T-helper 2 cell treated with Interferon-gamma antibody and Interleukin-4, amounts not matched to agents 100 ng/mL and 5 ng/mL, for 36 hours (primary cell): ENCODE results near the gene EID1. TPM values are rescaled to one million over a fixed set of nuclear protein-coding genes. Genes with fewer than 3 reads are reported as not detected.

Experiments
- intact Hi-C: fragments of 100-400 bp; cut with micrococcal nuclease; formaldehyde crosslinking; loops from one replicate; pipeline ENCODE4 v1.15.1; 2023
- total RNA-seq: library from RNA; stranded (reverse); gene quantifications from 2 replicates; pipeline ENCODE4 v1.2.3, GENCODE V29; 2022

The EID1 gene
- total RNA-seq, 1 donor from 2014 or later: 107 TPM

DNA sequence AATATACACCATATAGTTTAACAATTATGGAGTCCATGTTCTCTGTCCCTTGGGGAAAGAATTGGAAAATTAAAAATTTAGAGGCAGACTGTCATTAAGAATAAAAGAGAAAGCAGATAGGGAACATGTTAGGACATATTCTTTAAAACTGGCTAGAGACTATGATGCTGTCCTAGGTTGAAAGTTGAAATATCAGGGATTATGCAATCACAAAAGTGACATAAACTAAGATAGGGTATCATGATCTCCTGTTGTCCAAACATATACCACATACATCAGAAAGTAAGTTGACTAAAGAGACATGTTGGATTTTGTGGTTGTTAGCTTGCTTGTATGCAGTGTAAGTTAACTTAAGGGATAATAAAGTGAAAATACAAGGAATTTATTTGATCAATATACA is 9.9 kb upstream of the EID1 start:
- intact Hi-C loops: no loop called here

DNA sequence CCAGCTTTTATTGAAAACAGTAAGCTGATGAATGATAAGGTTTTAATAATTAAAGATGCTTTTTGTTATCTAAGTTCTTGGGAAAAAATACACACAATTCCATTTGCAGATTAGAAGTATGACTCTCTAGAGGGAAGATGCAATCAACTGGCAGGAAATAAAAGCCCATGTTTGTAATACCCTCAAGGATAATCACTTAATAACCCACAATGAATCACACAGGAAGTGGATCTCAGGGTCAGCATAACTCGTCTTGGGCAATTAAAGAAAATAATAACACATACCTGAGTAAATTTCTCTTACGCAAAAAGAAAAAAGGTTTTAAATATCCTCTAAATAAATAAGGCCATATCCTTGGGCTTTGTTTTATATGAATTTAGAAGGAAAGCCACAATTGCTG is 9.4 kb upstream of the EID1 start:
- intact Hi-C loops: no loop called here

DNA sequence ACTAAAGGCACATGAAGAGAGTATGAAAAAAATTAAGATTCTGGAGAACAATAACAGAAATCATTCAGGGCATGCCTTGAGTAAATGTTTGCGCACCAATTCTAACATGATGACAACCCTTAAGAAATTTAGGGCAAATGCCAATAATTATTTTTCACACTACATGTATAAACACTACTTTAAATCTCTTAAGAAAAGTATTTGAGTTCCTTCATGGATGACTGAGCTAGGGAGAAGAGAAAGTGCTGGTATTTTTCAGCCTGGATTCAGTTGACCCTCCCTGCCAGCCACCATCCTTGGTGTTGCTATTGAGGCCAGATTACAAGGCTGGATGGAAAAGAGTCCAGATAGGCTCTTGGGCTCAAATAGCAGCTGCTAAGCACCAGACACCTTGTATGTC is 8.0 kb upstream of the EID1 start:
- intact Hi-C loops: no loop called here

DNA sequence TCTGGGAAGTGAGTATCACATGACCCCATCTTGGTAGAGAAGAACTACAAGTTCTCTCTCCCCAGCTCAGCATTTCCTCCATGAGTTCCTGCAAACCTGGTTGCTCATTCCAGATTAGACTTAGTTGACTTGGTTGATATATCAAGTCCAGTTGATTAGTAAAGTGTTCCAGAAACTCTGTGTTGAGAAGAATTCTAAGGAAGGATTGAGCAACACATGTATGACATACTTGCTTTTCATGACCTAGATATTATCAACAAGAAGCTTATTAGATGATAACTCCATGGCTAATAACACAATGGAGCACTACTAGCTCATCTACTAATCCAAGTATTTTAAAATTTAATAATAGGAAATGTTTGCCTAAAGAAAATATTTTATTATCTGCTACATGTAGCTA is 6.4 kb upstream of the EID1 start:
- intact Hi-C loops: no loop called here

DNA sequence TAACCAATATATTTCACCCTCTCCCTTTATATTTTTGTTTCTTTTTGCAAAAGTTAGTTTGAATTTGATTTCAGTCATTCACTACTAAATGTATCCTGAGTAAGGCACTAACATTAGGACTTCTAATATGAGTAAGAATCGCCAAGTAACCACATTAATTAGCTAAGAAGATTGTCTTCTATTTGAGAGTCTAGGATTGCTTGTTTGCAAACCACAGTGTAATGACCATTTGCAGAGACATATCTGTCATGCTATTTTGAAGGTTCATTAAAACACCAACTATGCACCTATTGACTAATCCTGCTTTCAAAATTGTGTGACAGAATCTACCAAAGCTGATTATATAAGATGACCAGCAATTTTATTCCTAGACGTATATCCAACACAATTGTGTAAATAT is 5.3 kb upstream of the EID1 start:
- intact Hi-C loops: no loop called here

DNA sequence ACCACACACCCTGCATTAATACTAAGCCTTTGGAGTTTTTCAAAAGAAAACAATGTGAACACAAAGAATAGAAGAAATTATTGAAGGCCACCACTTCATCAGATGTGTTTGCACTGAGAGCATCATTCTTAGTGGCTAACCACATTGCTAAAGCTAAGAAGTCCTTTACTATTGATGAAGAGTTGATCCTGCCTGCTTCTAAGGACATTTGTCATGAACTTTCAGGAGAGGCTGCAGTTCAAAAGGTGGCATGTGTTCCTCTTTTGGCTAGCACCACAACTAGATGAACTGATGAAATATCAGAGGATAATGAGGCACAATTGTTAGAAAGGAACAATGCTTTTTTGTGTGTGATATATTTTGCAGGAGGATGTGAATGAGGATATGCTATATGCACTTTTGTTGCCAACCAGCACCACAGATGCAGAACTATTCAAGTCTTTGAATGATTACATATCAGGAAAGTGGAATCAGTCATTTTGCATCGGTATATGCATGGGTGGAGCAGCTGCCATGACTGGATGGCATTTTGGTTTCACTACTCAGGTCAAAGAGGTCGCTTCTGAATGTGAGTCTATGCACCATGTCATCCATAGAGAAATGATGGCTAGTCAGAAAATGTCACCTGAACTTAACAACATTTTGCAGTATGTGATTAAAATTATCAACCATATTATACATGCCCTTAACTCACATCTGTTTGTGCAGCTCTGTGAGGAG is 2.5 kb upstream of the EID1 start:
- intact Hi-C loops: no loop called here

DNA sequence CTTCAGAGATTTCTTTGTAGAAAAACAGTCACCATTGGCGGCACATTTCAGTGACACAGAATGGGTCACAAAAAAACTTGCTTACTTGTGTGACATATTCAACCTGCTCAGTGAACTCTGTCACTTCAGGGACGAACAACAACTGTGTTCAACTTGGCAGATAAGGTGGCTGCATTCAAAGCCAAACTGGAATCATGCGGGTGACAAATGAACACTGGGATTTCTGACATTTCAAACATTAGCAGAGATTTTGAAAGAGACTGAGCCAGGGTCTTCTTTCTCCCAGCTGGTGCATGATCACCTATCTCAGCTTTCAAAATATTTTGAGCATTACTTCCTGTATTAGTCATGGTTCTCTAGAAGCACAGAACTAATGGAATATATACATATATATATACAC is 1.9 kb upstream of the EID1 start:
- intact Hi-C loops: no loop called here

DNA sequence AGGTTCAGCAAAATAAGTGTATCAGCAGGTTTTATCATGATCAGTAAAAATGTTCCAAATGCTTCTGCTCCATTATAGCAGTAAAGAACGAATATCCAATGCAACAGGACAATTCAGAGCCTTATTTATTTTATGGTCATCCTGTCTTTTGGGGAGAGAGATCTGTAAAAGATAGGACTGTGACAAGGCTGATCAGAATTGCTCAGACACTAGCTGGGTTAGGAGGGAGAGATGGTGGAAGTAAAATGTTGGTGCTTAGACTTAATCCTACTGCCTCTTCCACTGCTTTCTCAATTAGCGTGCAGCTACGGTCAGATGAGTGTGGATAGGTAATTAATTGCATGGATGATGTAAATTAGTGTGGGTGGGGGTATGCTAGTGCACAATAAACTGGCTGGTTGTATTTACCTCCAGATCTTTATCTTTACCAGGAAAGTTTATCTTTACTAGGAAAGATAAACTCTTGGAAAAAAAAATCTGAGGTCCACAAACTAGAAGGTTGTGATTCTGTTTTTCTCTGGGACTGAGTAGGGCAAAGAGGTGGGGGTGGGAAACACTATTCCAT is 2.2 kb downstream of the EID1 start:
- intact Hi-C loops: no loop called here

DNA sequence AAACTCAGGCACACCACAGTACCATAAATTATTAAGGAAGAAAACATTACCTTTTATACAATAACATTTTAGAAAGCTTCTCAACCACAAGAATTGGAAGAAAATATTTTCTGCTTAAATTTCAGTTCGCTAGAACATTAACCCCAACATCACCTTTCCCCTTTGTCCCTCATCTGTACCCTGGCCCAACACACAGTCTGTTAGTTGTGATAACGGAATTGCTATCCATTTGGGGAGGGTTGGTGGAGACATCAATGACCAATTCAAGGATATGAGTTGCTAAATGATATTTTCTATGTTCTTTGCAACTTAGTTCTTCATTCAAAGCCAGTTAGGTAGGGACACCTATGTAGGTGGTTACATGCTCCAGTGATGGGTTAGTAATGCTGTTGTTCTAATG is 5.8 kb downstream of the EID1 start:
- intact Hi-C loops: no loop called here

DNA sequence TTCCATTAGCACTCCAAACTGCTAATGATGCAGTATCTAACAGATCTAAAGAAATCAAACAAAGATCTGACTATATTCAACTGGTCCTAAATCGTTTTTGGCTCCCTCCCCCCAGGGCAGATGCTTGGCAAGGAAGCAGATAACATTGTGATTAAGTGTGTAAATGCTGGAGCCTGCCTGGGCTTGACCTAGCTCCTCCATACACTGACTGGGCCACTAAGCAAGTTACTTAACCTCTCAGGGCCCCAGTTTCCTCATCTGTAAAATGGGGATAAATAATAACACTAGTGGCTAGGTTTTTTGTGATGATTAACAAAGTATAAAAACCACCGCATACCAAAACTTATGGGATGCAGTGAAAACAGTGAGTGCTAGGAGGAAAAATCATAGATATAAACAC is 9.2 kb downstream of the EID1 start:
- intact Hi-C loops: no loop called here

DNA sequence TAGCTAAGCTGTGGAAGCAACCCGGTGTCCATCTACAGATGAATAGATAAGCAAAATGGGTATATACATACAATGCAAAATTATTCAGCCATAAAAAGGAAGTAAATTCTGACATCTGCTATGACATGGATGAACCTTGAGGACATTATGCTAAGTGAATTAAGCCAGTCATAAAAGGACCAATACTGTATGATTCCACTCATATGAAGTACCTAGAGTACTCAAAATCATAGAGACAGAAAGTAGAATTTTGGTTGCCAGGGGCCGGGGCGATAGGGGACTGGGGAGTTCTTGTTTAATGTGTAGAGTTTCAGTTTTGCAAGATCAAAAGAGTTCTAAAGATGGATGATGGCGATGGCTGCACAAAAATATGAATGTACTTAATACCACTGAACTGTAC is 10.3 kb downstream of the EID1 start:
- intact Hi-C loops: loop anchor here (1.0 to 2.0 kb wide), 2 partner anchors 10 to 37 kb away; partner anchors contain the start of gene EID1

DNA sequence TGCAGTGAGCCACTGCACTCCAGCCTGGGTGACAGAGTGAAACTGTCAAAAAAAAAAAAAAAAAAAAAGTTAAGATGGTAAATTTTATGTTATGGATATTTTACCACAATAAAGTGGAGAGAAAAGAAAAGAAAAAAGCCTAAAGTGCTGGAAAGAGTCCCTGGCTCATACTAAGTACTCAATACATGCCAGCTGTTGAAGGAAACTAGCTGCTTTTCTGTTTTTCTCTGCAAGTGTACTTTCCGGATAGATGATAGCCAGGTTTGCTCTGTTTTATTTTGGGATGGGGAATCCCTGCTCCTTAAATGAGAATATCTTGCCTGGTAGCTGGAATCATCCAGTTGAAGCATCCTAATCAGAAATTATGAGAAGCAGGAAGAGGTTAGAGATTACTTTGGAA is 10.9 kb downstream of the EID1 start:
- intact Hi-C loops: loop anchor here (1.0 to 2.0 kb wide), 2 partner anchors 11 to 36 kb away; partner anchors contain the start of gene EID1

DNA sequence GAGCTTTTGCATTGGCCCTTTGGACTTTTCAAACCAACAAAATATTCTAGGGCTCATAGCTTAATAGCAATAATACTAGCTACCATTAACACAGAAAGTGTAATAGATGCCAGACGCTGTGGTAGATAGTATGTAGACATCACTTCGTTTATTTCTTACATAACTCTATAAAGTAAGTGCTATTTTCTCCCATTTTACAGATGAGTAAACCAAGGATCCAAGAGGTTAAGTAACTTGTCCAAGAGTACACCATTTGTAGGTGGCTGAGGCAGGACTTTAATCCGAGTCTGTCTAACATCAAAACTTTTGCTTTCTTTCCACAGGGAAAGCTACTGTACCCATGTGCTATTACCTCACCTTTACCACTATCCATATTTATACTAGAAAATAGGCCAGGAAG is 12.0 kb downstream of the EID1 start:
- intact Hi-C loops: loop anchor here (2.0 kb wide), 1 partner anchor 35 kb away; no protein-coding TSS in a partner anchor

DNA sequence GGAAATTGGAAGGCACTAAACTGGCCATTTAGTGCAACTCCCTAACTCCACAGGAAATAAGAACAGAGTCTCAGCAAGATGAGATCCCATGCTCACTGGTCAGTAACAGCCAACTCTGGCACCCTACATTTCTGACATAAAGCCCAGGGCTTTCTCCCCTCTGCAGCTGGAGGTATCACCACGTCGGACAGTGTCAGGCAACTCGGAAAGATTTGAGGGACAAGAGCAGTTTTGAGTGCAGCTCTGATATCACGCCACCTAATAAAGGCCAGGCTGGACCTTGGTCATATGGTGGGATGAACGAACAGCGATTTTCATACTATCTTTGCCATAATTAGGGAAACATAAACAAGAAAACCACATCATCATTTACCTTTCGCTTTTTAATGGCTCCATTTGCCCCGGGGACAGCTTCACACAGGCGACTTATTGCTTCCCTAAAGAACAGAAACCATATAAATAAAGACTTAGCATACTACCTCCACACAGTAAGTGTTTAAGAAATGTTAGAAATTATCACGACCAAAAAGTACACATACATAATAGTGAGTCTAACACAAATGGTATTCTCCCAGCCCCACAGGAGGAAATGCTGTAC is 12.5 kb downstream of the EID1 start:
- intact Hi-C loops: no loop called here

DNA sequence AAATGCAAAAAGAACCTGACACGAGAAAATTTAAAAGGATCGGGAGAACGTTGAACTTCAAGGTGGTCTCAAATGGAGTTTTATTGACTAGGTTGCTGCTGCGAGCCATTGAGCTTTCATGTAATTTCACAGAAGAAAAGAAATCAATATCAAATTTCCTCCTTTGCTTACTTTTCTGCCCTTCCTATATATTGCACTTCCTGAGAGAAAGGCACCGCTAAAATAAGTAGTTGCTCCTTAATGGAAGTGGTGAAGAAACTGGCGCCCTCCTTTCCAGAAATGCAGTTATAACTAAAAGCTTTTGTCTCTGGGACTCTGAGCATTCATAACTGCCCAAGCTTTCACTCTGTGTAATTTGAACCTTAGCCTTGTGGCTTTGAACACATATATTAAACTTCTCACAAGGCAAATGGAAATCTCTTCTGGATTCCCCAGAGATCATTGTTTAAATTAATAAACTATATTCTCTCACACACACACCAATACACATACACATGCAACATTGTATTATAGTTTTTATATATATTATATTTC is 13.4 kb downstream of the EID1 start:
- intact Hi-C loops: no loop called here

DNA sequence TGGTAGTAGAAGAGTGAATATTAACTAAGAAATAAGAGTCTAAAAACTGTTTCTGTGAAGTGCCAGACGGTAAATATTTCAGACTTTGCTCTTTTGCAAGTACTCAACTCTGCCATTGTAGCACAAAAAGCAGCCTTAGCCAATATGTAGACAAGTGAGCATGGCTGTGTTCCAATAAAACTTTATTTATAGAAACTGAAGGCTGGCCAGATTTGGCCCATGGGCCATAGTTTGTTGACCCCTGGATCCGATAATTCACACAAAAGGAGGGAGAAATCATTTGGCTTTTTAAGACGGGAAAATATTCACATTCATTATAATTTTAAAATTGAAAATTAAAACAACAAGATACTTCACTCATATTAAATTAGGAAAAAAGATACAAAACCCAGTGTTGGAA is 15.4 kb downstream of the EID1 start:
- intact Hi-C loops: no loop called here

DNA sequence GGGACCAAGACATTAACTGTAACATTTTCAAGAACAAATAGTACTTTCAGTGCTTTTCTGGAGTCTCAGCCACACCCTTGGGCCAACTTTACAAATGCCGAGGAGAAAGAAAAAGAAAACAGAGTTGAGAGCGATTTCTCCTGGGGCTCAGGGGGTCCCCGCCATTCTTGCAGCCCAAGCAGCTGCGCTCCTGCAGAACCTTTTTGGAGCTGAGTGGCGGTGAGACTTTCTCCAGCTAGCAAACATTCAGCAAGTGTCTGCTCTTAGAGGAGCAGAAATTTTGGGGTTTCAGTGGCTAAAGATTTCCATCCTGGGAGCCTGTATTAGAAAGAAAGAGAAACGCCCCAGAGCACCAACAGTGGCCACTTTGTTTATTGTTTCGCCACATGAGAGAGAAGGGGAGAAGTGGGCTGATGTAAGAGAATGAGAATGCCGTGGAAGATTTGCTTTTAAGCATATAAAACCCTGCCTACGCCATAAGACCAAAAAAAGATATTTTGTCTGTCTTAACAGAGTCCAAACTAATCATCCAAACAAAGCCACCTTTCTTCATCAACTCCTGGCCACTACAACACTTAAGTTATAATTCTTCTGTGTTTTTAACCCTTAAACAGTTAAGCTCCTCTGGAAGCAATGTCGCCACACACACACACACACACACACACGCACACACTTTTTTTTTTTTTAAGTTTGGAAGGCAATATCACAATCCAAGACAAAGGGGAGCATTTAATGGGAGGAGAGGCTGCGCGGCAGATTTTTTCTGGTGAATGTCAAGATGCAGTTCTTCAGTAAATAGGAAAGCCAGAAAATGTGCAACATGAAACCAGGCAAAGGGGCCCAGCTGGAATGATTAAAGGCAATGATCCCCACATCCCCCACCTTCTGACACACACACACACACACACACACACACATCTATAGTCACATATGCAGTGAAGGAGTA is 19.2 kb downstream of the EID1 start:
- intact Hi-C loops: no loop called here

DNA sequence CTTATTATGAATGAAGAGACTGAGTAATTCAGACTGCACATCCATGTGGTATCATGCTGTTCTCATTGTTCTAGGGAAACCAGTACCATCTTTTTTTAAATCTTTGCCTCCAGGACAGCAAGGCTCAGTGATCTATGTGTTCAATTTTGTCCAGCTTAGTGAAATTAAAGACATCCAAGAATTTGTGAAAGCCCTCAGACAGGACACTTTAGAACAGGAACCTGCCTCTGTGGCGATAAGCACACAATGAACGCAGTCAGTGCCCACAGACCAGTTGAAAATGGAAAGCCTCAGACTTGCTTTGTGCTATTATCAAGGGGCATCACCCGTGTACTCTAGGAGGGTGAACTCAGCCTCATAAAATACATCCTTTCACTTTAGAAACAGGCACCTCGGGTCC is 20.1 kb downstream of the EID1 start:
- intact Hi-C loops: no loop called here

DNA sequence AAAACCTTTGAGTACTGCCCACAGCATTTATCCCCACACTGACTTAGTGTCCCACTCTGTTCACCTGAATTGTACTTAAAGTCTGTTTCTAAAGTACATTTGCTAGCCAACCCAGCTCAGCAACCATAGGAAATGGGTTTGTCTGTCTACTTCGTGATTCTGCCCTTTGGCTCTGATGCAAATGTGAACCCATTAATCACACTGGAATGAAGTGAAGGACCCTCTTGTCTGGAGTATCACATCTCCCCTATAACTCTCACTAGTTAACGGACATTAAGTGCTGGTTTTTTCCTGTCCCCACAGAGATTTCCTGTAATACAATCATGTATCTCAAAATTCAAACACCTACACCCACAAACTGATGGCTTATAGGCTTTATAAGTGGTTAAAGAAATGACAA is 20.5 kb downstream of the EID1 start:
- intact Hi-C loops: no loop called here

DNA sequence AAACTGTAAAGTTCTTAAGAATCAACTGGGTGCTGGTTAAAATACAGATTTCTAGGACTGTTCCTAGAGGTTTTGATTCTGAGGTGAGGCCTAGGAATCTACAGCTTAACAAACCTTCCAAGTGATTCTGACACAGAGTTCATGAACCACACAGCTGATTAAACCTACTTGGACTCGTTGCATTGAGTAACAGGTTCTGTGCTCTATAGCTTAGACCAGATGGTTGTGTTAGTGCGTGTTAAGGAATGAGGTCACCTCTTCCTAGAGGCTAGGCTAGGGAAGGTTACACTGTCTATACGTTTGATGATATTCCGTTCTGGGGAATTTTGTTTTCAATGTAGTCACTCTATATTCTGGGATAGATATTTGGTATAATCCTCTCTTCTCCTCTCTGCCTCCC is 21.9 kb downstream of the EID1 start:
- intact Hi-C loops: no loop called here

DNA sequence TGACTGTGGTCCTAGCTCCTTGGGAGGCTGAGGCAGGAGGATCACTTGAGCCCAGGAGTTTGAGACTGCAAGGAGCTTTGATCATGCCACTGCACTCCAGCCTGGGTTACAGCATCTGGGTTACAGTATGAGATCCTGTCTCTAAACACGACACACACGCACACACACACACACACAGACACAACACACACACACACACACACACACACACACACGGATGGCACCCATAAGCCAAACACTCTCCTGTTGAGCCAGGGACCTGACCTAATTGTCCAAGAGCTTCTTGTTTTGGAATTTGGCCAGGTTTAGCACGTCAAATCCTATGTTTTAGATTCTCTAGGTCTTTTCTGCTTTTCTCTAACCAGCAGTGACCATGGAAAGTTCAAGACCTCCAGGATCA is 26.8 kb downstream of the EID1 start:
- intact Hi-C loops: no loop called here

DNA sequence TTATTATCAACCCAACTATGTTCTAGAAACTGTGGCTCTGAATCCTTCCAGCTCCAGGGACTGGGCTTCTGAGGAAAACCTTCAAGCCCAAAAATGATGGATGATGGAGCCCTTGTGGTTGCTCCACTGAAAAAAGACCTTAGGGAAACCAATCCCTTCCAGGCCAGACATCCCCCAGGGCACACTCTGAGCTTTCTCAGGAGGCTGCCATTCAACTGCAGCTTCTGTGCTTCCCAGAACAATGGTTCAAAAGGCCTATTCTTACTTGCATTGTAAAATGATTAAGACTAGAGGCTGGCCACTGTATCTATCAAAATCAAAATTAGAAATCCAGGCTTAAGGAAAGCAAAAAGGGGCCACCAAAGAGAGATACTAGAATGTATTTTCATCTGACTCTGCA is 27.3 kb downstream of the EID1 start:
- intact Hi-C loops: no loop called here
